MCF 10A (cell line): Measurements from ENCODE around the gene SEMA5A. TPM values are rescaled to one million over a fixed set of nuclear protein-coding genes. Genes with fewer than 3 reads are reported as not detected.

ENCODE experiments used
- BruUV-seq: library from RNA; stranded (reverse); fragments of 400-500 nt; replicated peaks from 2 replicates; lab custom pipeline; 2021; lab: Mats Ljungman, UMichigan
- CTCF ChIA-PET: fragments of 300-600 bp; sonication (Branson Sonifier 250); formaldehyde crosslinking; extraction: SDS; loops from one replicate; lab custom pipeline; 2021; ENCODE audit warnings: antibody characterized with exemption, inconsistent platforms; lab: Yijun Ruan, JAX
- POLR2A ChIA-PET: fragments of 300-600, 350-650 bp; sonication (Branson Sonifier 250); formaldehyde crosslinking; extraction: SDS; loops from one replicate; lab custom pipeline; 2020; ENCODE audit warnings: antibody characterized with exemption, inconsistent platforms; lab: Yijun Ruan, JAX
- DNase-seq: peaks from one replicate; pipeline ENCODE4 v3.0.0-alpha.2; 2018; ENCODE audit not compliant: unreplicated experiment
- H3K27ac Mint-ChIP-seq: one replicate; pipeline ENCODE4 v1.8.0; 2022; ENCODE audit warnings: mild to moderate bottlenecking, low read depth, mixed read lengths; ENCODE audit not compliant: unreplicated experiment
- H3K27me3 Mint-ChIP-seq: one replicate; pipeline ENCODE4 v1.8.0; 2022; ENCODE audit warnings: mixed read lengths; ENCODE audit not compliant: insufficient read depth, unreplicated experiment
- H3K36me3 Mint-ChIP-seq: one replicate; pipeline ENCODE4 v1.8.0; 2022; ENCODE audit warnings: mild to moderate bottlenecking, moderate library complexity, mixed read lengths; ENCODE audit not compliant: insufficient read depth, unreplicated experiment
- H3K4me1 Mint-ChIP-seq: one replicate; pipeline ENCODE4 v1.8.0; 2022; ENCODE audit warnings: mixed read lengths; ENCODE audit not compliant: insufficient read depth, unreplicated experiment
- H3K4me3 Mint-ChIP-seq: one replicate; pipeline ENCODE4 v1.8.0; 2022; ENCODE audit warnings: mild to moderate bottlenecking, moderate library complexity, mixed read lengths; ENCODE audit not compliant: unreplicated experiment
- H3K9me3 Mint-ChIP-seq: one replicate; pipeline ENCODE4 v1.8.0; 2022; ENCODE audit warnings: mixed read lengths; ENCODE audit not compliant: unreplicated experiment
- CTCF ChIP-seq: fragments of 200-600 bp; IDR thresholded peaks from one replicate; pipeline ENCODE4 v1.8.0; 2022; ENCODE audit warnings: antibody characterized with exemption, mild to moderate bottlenecking; ENCODE audit not compliant: unreplicated experiment
- intact Hi-C: fragments of 100-400 bp; cut with micrococcal nuclease; formaldehyde crosslinking; loops from 2 replicates; pipeline ENCODE4 v1.14.1; 2022
- total RNA-seq: library from RNA; stranded (reverse); gene quantifications from 2 replicates; pipeline ENCODE4 v1.2.3, GENCODE V29; 2022

Gene SEMA5A
- total RNA-seq, 1 experiment from 2014 or later = 1.2 TPM

- no TSS peak for BruUV-seq
- Mint-ChIP-seq H3K4me3 (no peak overlapping the region), H3K4me1 (peaks cover 24% of the 10 kb centered on the region), H3K36me3 (no peaks in the 10 kb centered on the region), H3K27me3 (no peaks in the 10 kb centered on the region), H3K9me3 (no peaks in the 10 kb centered on the region), H3K27ac (no peak overlapping the region)
- CTCF ChIA-PET = no interaction called here
- intact Hi-C loops = no loop called here
- POLR2A ChIA-PET = no interaction called here
- no peak for TF ChIP-seq CTCF
- no peak for DNase-seq
These were observed 437.7 kb downstream of the SEMA5A start for GRCh38 chr5:9108162-9108561.

- no peak for TF ChIP-seq CTCF
- Mint-ChIP-seq H3K36me3 (no peaks in the 10 kb centered on the region), H3K4me3 (no peak overlapping the region), H3K27ac (no peak overlapping the region), H3K9me3 (no peaks in the 10 kb centered on the region), H3K4me1 (peaks cover 12% of the 10 kb centered on the region), H3K27me3 (no peaks in the 10 kb centered on the region)
- ChIA-PET POLR2A (interaction anchor here (0.6 to 1.3 kb wide), 2 partner anchors 13 to 184 kb away, joined by 3 to 4 read pairs; no protein-coding TSS in a partner anchor), CTCF (interaction anchor here (0.6 to 1.6 kb wide), 4 partner anchors 16 to 333 kb away, joined by 3 to 6 read pairs (median 4); no protein-coding TSS in a partner anchor)
- peak; percentile 23 for DNase-seq
- no TSS peak for BruUV-seq
- intact Hi-C loops = no loop called here
These were observed 440.0 kb downstream of the SEMA5A start for GRCh38 chr5:9105851-9106250.

GRCh38 chr5:9104571-9105339 lies 441.1 kb downstream of the SEMA5A start:
- intact Hi-C loops = no loop called here
- no peak overlapping the region for H3K27ac Mint-ChIP-seq
- H3K36me3 Mint-ChIP-seq = no peaks in the 10 kb centered on the region
- no TSS peak for BruUV-seq
- no peaks in the 10 kb centered on the region for H3K27me3 Mint-ChIP-seq
- ChIA-PET POLR2A (interaction anchor here (0.6 to 1.3 kb wide), 2 partner anchors 12 to 365 kb away, joined by 3 read pairs; no protein-coding TSS in a partner anchor), CTCF (no interaction called here)
- H3K4me3 Mint-ChIP-seq = no peak overlapping the region
- DNase-seq = peak; percentile 35
- peaks cover 8% of the 10 kb centered on the region for H3K4me1 Mint-ChIP-seq
- no peaks in the 10 kb centered on the region for H3K9me3 Mint-ChIP-seq
- TF ChIP-seq CTCF = no peak

GRCh38 chr5:9103290-9103689 lies 442.6 kb downstream of the SEMA5A start:
- ChIA-PET POLR2A (no interaction called here), CTCF (no interaction called here)
- no TSS peak for BruUV-seq
- H3K4me3 Mint-ChIP-seq = no peak overlapping the region
- TF ChIP-seq CTCF = no peak
- H3K9me3 Mint-ChIP-seq = no peaks in the 10 kb centered on the region
- no peaks in the 10 kb centered on the region for H3K27me3 Mint-ChIP-seq
- intact Hi-C loops = no loop called here
- H3K36me3 Mint-ChIP-seq = no peaks in the 10 kb centered on the region
- peaks cover 6% of the 10 kb centered on the region for H3K4me1 Mint-ChIP-seq
- H3K27ac Mint-ChIP-seq = no peak overlapping the region
- DNase-seq = no peak
